A673 (cell line): Measurements from ENCODE around the gene NCAPD3. TPM values are rescaled to one million over a fixed set of nuclear protein-coding genes. Genes with fewer than 3 reads are reported as not detected.

ENCODE experiments used
- BruUV-seq: library from RNA; stranded (reverse); fragments of 400-500 nt; replicated peaks from 2 replicates; lab custom pipeline; 2021; lab: Mats Ljungman, UMichigan
- CTCF ChIA-PET: fragments of 300-600 bp; sonication (Branson Sonifier 250); formaldehyde crosslinking; loops from one replicate; lab custom pipeline; 2022; ENCODE audit warnings: antibody characterized with exemption; lab: Charles Lee
- POLR2A ChIA-PET: fragments of 300-600 bp; sonication (Branson Sonifier 250); formaldehyde crosslinking; loops from one replicate; lab custom pipeline; 2022; ENCODE audit warnings: antibody characterized with exemption; ENCODE audit not compliant: low non-redundant PET; lab: Charles Lee
- DNase-seq: peaks from one replicate; pipeline ENCODE4 v3.0.0-alpha.2; 2015; ENCODE audit warnings: low spot score
- H3K27ac ChIP-seq: fragments of 200-600 bp; sonication (generic); 2 replicates; pipeline ENCODE4 v1.5.1; 2016; ENCODE audit warnings: mixed run types, low read depth, mild to moderate bottlenecking, mixed read lengths, antibody characterized with exemption, low read length; ENCODE audit not compliant: poor library complexity, severe bottlenecking
- H3K27me3 ChIP-seq: fragments of 200-600 bp; sonication (generic); replicated peaks from 2 replicates; pipeline ENCODE4 v1.6.1; 2017; ENCODE audit warnings: mixed run types, low read depth, mild to moderate bottlenecking, mixed read lengths, antibody characterized with exemption, low read length; ENCODE audit not compliant: insufficient read depth, poor library complexity
- H3K36me3 ChIP-seq: fragments of 200-600 bp; sonication (generic); 2 replicates; pipeline ENCODE4 v1.6.1; 2016; ENCODE audit warnings: mixed run types, mild to moderate bottlenecking, mixed read lengths, antibody characterized with exemption, low read length; ENCODE audit not compliant: insufficient read depth, poor library complexity, severe bottlenecking
- H3K4me1 ChIP-seq: fragments of 200-600 bp; sonication (generic); 2 replicates; pipeline ENCODE4 v1.6.1; 2017; ENCODE audit warnings: mixed run types, mild to moderate bottlenecking, mixed read lengths, antibody characterized with exemption, low read length; ENCODE audit not compliant: insufficient read depth, poor library complexity, severe bottlenecking
- H3K4me3 ChIP-seq: fragments of 200-600 bp; sonication (generic); 2 replicates; pipeline ENCODE4 v1.5.1; 2016; ENCODE audit warnings: low read depth, mixed run types, mild to moderate bottlenecking, mixed read lengths, low read length; ENCODE audit not compliant: poor library complexity, severe bottlenecking
- H3K9me3 ChIP-seq: fragments of 200-600 bp; sonication (generic); 2 replicates; pipeline ENCODE4 v1.6.1; 2016; ENCODE audit warnings: mixed run types, low read depth, mild to moderate bottlenecking, mixed read lengths, antibody characterized with exemption, low read length; ENCODE audit not compliant: poor library complexity, severe bottlenecking
- EZH2 ChIP-seq: fragments of 200-600 bp; sonication (generic); IDR thresholded peaks from 2 replicates; pipeline ENCODE4 v1.6.1; 2017; ENCODE audit warnings: borderline replicate concordance, low read depth, mild to moderate bottlenecking, mixed read lengths, antibody characterized with exemption, low read length; ENCODE audit not compliant: poor library complexity, severe bottlenecking
- intact Hi-C: fragments of 100-400 bp; cut with micrococcal nuclease; formaldehyde crosslinking; loops from one replicate; pipeline ENCODE4 v1.10.0; 2022; ENCODE audit not compliant: unreplicated experiment
- total RNA-seq: library from RNA; stranded (reverse); gene quantifications from 2 replicates; pipeline ENCODE4 v1.2.3, GENCODE V29; 2021
- TF ChIP-seq, protein P1 (sequence below): fragments of 300-800, 200-600 bp; sonication (generic); conservative IDR thresholded peaks from 2 replicates; pipeline ENCODE4 v1.5.1; 2017; ENCODE audit warnings: low read depth, mild to moderate bottlenecking, antibody characterized with exemption, low read length, moderate library complexity, mixed read lengths

The NCAPD3 gene
- total RNA-seq, 1 experiment from 2014 or later = 127 TPM

- no peaks in the 10 kb centered on the region for H3K36me3 ChIP-seq
- no peak overlapping the region for H3K27ac ChIP-seq
- ChIA-PET CTCF (no interaction called here), POLR2A (no interaction called here)
- TF ChIP-seq, protein P1, sequence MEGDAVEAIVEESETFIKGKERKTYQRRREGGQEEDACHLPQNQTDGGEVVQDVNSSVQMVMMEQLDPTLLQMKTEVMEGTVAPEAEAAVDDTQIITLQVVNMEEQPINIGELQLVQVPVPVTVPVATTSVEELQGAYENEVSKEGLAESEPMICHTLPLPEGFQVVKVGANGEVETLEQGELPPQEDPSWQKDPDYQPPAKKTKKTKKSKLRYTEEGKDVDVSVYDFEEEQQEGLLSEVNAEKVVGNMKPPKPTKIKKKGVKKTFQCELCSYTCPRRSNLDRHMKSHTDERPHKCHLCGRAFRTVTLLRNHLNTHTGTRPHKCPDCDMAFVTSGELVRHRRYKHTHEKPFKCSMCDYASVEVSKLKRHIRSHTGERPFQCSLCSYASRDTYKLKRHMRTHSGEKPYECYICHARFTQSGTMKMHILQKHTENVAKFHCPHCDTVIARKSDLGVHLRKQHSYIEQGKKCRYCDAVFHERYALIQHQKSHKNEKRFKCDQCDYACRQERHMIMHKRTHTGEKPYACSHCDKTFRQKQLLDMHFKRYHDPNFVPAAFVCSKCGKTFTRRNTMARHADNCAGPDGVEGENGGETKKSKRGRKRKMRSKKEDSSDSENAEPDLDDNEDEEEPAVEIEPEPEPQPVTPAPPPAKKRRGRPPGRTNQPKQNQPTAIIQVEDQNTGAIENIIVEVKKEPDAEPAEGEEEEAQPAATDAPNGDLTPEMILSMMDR = no peak
- TF ChIP-seq EZH2 = no peak
- intact Hi-C loops = no loop called here
- H3K9me3 ChIP-seq = no peaks in the 10 kb centered on the region
- no peak overlapping the region for H3K4me3 ChIP-seq
- BruUV-seq = no TSS peak
- DNase-seq = no peak
- H3K4me1 ChIP-seq = no peaks in the 10 kb centered on the region
- H3K27me3 ChIP-seq = peaks cover 58% of the 10 kb centered on the region
Measured at GRCh38 chr11:134272381-134273316, 48.9 kb upstream of the NCAPD3 start.

DNA sequence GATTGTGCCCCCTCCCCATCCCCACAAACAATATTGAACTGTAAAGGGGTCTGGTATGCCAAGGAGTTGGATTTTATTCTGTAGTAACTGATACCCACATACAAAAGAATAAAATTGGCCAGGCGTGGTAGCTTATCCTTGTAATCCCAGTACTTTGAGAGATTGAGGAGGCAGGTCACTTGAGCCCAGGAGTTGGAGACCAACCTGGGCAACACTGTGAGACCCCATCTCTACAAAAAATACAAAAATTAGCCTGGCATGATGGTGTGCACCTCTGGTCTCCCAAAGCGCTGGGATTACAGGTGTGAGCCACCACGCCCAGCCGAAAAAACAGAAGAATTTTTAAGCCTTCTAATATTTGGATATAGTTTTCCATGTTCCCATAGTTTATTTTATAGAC, 48.2 kb upstream of the NCAPD3 start:
- Histone ChIP-seq H3K36me3 (no peaks in the 10 kb centered on the region), H3K4me1 (no peaks in the 10 kb centered on the region), H3K9me3 (no peaks in the 10 kb centered on the region), H3K27ac (no peak overlapping the region), H3K27me3 (peaks cover 52% of the 10 kb centered on the region), H3K4me3 (no peak overlapping the region)
- intact Hi-C loops = no loop called here
- ChIA-PET POLR2A (no interaction called here), CTCF (no interaction called here)
- DNase-seq = no peak
- TF ChIP-seq, protein P1 = no peak
- no peak for TF ChIP-seq EZH2
- no TSS peak for BruUV-seq

DNA sequence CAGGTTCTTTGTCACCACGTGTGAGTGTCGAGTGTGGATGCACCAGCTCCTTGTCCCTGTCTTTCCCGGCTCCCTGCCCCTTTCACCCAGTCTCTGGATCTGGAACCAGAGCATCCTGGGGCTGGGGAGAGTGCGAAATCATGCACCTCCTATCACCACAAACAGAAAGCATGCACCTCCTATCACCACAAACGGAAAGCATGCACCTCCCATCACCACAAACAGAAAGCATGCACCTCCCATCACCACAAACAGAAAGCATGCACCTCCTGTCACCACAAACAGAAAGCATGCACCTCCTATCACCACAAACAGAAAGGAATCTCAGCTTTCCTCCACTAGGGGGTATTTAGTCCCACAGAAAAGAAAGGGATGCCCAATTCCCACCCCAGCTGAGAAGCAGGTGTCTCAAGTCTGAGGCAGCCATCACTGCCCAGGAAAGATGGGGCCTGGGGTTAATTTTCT, 46.5 kb upstream of the NCAPD3 start:
- peaks cover under 1% of the 10 kb centered on the region for H3K36me3 ChIP-seq
- peak; percentile 36 for DNase-seq
- intact Hi-C loops = no loop called here
- no peaks in the 10 kb centered on the region for H3K4me1 ChIP-seq
- no TSS peak for BruUV-seq
- no peak overlapping the region for H3K4me3 ChIP-seq
- ChIA-PET CTCF (no interaction called here), POLR2A (interaction anchor here (0.7 kb wide), 1 partner anchor 677 kb away, joined by 8 read pairs; no protein-coding TSS in a partner anchor)
- TF ChIP-seq, protein P1 = peak; percentile 45
- no peak for TF ChIP-seq EZH2
- no peaks in the 10 kb centered on the region for H3K9me3 ChIP-seq
- H3K27me3 ChIP-seq = peaks cover 35% of the 10 kb centered on the region
- H3K27ac ChIP-seq = no peak overlapping the region
